ENCODE results near the gene ZNF134. TPM values are rescaled to one million over a fixed set of nuclear protein-coding genes. Genes with fewer than 3 reads are reported as not detected.

Gene ZNF134
- total RNA-seq, 1 donor from 2014 or later = 40.6 TPM

DNA sequence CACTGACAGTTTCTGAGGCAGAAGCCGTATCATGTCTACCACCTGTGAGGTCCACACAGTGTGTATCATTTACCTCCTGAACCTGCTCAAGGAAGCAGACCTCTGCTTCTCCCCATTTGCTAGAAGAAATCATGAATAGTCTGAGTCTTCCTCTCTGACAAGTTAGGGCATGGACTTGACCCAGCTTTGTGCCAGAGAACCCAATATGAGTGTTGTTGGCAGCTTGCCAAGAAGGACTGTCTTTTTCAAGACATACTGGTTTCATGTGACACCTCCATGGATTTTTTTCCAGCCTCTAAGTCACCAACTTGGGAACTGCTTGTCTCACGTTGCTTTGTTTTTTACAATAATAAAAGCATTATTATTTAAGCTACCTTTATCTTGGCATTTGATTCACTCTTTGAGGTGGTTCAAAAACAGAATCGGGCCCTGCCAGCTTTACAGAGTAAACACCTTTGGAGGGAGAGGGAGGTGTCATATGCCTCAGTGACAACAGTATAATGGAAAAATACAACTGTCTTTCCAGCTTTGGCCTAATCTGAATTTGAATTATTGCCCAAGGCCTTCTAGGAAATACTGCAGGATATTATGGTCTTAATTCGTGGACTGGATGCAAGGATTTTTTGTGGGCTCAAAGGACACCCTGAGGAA lies 28.5 kb downstream of the ZNF134 start:
- no peaks in the 10 kb centered on the region for H3K27me3 ChIP-seq (ENCODE audit: control insufficient read depth, insufficient read depth, low read length)
- no peak for DNase-seq (ENCODE audit: low read depth)
- peaks cover 6% of the 10 kb centered on the region for H3K36me3 ChIP-seq (ENCODE audit: control insufficient read depth, insufficient read depth, low read length)
- H3K4me3 ChIP-seq (ENCODE audit: low read depth, low read length) = no peak overlapping the region
- TF ChIP-seq CTCF (IDR thresholded peaks at IDR 0.05; ENCODE audit: insufficient read depth, low read length, poor library complexity, severe bottlenecking) = no peak

- DNase-seq (ENCODE audit: low read depth) = no peak
- Histone ChIP-seq H3K36me3 (ENCODE audit: control insufficient read depth, insufficient read depth, low read length) (peaks cover 6% of the 10 kb centered on the region), H3K4me3 (ENCODE audit: low read depth, low read length) (no peak overlapping the region), H3K27me3 (ENCODE audit: control insufficient read depth, insufficient read depth, low read length) (no peaks in the 10 kb centered on the region)
- no peak for TF ChIP-seq CTCF (IDR thresholded peaks at IDR 0.05; ENCODE audit: insufficient read depth, low read length, poor library complexity, severe bottlenecking)
These were observed 29.7 kb downstream of the ZNF134 start for GRCh38 chr19:57643734-57644133.

- Histone ChIP-seq H3K27me3 (ENCODE audit: control insufficient read depth, insufficient read depth, low read length) (no peaks in the 10 kb centered on the region), H3K4me3 (ENCODE audit: low read depth, low read length) (no peak overlapping the region), H3K36me3 (ENCODE audit: control insufficient read depth, insufficient read depth, low read length) (no peaks in the 10 kb centered on the region)
- no peak for TF ChIP-seq CTCF (IDR thresholded peaks at IDR 0.05; ENCODE audit: insufficient read depth, low read length, poor library complexity, severe bottlenecking)
- DNase-seq (ENCODE audit: low read depth) = no peak
These were observed 34.4 kb downstream of the ZNF134 start for GRCh38 chr19:57648331-57649003.

DNA sequence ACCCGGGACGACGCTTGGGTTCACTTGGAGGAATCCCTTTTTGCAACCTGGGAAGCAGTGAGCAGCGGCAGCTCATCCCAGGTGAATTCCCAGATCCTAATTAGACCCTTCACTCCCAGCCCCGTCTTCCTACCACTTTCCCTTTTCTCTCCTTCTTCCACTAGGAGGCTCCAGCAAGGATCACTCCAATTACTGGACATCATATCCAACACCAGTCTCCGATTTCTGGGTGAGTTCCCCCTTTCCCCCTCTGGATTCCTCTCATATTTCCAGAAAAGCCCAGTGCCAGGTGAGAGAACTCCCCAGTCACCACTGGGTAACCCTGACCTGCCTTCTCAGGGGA lies 37.6 kb downstream of the ZNF134 start:
- no peaks in the 10 kb centered on the region for H3K27me3 ChIP-seq (ENCODE audit: control insufficient read depth, insufficient read depth, low read length)
- H3K36me3 ChIP-seq (ENCODE audit: control insufficient read depth, insufficient read depth, low read length) = no peaks in the 10 kb centered on the region
- no peak for TF ChIP-seq CTCF (IDR thresholded peaks at IDR 0.05; ENCODE audit: insufficient read depth, low read length, poor library complexity, severe bottlenecking)
- no peak for DNase-seq (ENCODE audit: low read depth)
- no peak overlapping the region for H3K4me3 ChIP-seq (ENCODE audit: low read depth, low read length)

DNA sequence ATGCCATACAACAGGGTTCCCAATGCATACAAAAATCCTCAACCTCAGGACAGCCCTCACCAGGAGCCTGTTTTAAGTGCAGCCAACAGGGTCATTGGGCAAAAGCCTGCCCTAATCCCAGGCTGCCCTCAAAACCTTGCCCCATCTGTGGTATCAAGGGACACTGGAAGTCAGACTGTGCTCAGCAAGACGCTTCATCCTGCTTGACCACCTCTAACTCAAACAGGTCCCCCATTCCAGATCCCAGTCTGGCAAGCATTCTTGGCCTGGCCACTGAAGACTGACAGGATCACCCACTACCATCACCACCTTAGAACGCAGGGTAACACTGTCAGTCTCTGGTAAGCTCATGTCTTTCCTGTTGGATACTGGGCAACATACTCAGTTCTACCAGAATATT lies 39.6 kb downstream of the ZNF134 start:
- H3K27me3 ChIP-seq (ENCODE audit: control insufficient read depth, insufficient read depth, low read length) = no peaks in the 10 kb centered on the region
- TF ChIP-seq CTCF (IDR thresholded peaks at IDR 0.05; ENCODE audit: insufficient read depth, low read length, poor library complexity, severe bottlenecking) = no peak
- no peak overlapping the region for H3K4me3 ChIP-seq (ENCODE audit: low read depth, low read length)
- H3K36me3 ChIP-seq (ENCODE audit: control insufficient read depth, insufficient read depth, low read length) = no peaks in the 10 kb centered on the region
- no peak for DNase-seq (ENCODE audit: low read depth)

DNA sequence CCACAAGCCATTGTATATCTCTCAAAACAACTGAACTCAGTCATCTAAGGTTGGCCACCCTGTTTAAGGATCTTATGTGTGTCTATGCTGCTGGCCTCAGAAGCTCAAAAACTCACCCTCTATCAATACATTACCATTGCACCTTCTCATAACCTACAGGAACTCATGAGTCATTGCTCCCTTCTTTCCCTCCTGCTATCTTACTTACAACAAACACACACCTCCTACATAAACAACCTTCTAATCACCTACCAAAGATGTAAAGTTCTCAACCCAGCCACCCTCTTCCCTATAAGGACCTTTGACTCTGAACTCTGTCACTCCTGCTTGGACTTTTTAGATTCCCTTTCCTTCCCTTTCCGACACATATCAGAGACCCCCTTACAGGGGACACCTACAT lies 41.4 kb downstream of the ZNF134 start:
- no peaks in the 10 kb centered on the region for H3K36me3 ChIP-seq (ENCODE audit: control insufficient read depth, insufficient read depth, low read length)
- TF ChIP-seq CTCF (IDR thresholded peaks at IDR 0.05; ENCODE audit: insufficient read depth, low read length, poor library complexity, severe bottlenecking) = no peak
- no peak overlapping the region for H3K4me3 ChIP-seq (ENCODE audit: low read depth, low read length)
- no peaks in the 10 kb centered on the region for H3K27me3 ChIP-seq (ENCODE audit: control insufficient read depth, insufficient read depth, low read length)
- DNase-seq (ENCODE audit: low read depth) = no peak
